Sigmoid colon (tissue), 7 donors: ENCODE measurements around the gene CCDC60. TPM values are rescaled to one million over a fixed set of nuclear protein-coding genes. Genes with fewer than 3 reads are reported as not detected.

Source experiments
- DNase-seq: peaks from one replicate; pipeline ENCODE4 v3.0.0-alpha.2; 2019
- H3K27ac ChIP-seq, 4 donors: fragments of 200-600 bp; sonication (generic); one replicate each; pipeline ENCODE4 v1.5.1; 2016 to 2019; ENCODE audit warnings: mild to moderate bottlenecking in 1 of 4
- H3K27me3 ChIP-seq, 3 donors: fragments of 200-600 bp; sonication (generic); one replicate each; pipeline ENCODE4 v1.5.1; 2019; ENCODE audit warnings: mild to moderate bottlenecking in 1 of 3
- H3K36me3 ChIP-seq, 4 donors: fragments of 200-600 bp; sonication (generic); one replicate each; pipeline ENCODE4 v1.5.1; 2016 to 2019
- H3K4me1 ChIP-seq, 4 donors: fragments of 200-600 bp; sonication (generic); one replicate each; pipeline ENCODE4 v1.5.1; 2017 to 2019
- H3K4me3 ChIP-seq, 4 donors: fragments of 200-600 bp; sonication (generic); one replicate each; pipeline ENCODE4 v1.5.1; 2017 to 2019; ENCODE audit warnings: mild to moderate bottlenecking in 2 of 4, moderate library complexity in 1 of 4
- H3K9me3 ChIP-seq, 4 donors: fragments of 200-600 bp in 3 of 4; sonication (generic) in 3 of 4; one replicate each; pipeline versions ENCODE4 v1.5.1 to v1.6.1; 2013 to 2019
- EP300 ChIP-seq, 4 donors: sonication (generic); formaldehyde crosslinking; IDR thresholded peaks; one replicate each; pipeline ENCODE4 v1.6.1; 2017; ENCODE audit warnings: antibody characterized with exemption in 4 of 4
- POLR2A ChIP-seq, 2 donors: fragments of 450-650 bp; IDR thresholded peaks; one replicate each; pipeline ENCODE4 v1.6.1; 2016; ENCODE audit warnings: antibody characterized with exemption in 2 of 2, mild to moderate bottlenecking in 2 of 2, moderate library complexity in 2 of 2
- POLR2AphosphoS5 ChIP-seq, 4 donors: sonication (generic); formaldehyde crosslinking; IDR thresholded peaks; one replicate each; pipeline ENCODE4 v1.6.1; 2017; ENCODE audit warnings: antibody characterized with exemption in 4 of 4
- WGBS, 2 donors: extraction: QIAGEN DNeasy Blood & Tissue Kit; methylation state at CpG; one replicate each; pipeline ENCODE4 v1.1.7; 2013; 5-methylcytosine and 5-hydroxymethylcytosine counted together
- intact Hi-C: fragments of 100-400 bp; cut with DNase I; formaldehyde crosslinking; loops from one replicate; pipeline ENCODE4 v1.15.1; 2023
- polyA plus RNA-seq, 3 donors: library from polyadenylated mRNA; stranded (reverse); fragments of 200-250 nt; gene quantifications; one replicate each; pipeline ENCODE4 v1.2.3, GENCODE V29; 2013
- total RNA-seq, 4 donors: library from RNA; depleted of rRNA; stranded (reverse); fragments of >200 nt; gene quantifications; one replicate each; pipeline ENCODE4 v1.1.0, GENCODE V29; 2016
- TF ChIP-seq, protein P1 (sequence below), 4 experiments: fragments of 450-650 bp in 3 of 4; fragments of 200-600 bp in 1 of 4; IDR thresholded peaks; one replicate each; pipeline ENCODE4 v1.5.1; 2016 to 2019; ENCODE audit warnings: antibody characterized with exemption in 4 of 4, mild to moderate bottlenecking in 3 of 4, moderate library complexity in 2 of 4
- donor health status: healthy with polysubstance abuse.
- donor health status: Bipolar disorder and iron deficiency.
- donor health status: healthy.

Gene CCDC60
- total and polyA plus RNA-seq, 7 donors, result 1.1 to 10.4 (median 1.6) TPM

GRCh38 chr12:119381471-119382235 lies 47.1 kb downstream of the CCDC60 start:
- Histone ChIP-seq H3K36me3 (no peaks in the 10 kb centered on the region), H3K4me3 (no peak overlapping the region), H3K27me3 (no peaks in the 10 kb centered on the region), H3K27ac (no peak overlapping the region), H3K4me1 (peaks cover 0 to 22% (median 7%) of the 10 kb centered on the region in 4 donors), H3K9me3 (no peaks in the 10 kb centered on the region)
- 30 to 60% methylated on average over 5 of the region's 5 CpGs for whole genome bisulfite sequencing, 2 donors
- intact Hi-C loops, result no loop called here
- TF ChIP-seq, protein P1, sequence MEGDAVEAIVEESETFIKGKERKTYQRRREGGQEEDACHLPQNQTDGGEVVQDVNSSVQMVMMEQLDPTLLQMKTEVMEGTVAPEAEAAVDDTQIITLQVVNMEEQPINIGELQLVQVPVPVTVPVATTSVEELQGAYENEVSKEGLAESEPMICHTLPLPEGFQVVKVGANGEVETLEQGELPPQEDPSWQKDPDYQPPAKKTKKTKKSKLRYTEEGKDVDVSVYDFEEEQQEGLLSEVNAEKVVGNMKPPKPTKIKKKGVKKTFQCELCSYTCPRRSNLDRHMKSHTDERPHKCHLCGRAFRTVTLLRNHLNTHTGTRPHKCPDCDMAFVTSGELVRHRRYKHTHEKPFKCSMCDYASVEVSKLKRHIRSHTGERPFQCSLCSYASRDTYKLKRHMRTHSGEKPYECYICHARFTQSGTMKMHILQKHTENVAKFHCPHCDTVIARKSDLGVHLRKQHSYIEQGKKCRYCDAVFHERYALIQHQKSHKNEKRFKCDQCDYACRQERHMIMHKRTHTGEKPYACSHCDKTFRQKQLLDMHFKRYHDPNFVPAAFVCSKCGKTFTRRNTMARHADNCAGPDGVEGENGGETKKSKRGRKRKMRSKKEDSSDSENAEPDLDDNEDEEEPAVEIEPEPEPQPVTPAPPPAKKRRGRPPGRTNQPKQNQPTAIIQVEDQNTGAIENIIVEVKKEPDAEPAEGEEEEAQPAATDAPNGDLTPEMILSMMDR (IDR thresholded peaks at IDR 0.05), result no peak
- TF ChIP-seq POLR2AphosphoS5 (IDR thresholded peaks at IDR 0.05), result no peak
- no peak for TF ChIP-seq POLR2A (IDR thresholded peaks at IDR 0.05)
- no peak for TF ChIP-seq EP300 (IDR thresholded peaks at IDR 0.05)
- DNase-seq, result no peak

DNA sequence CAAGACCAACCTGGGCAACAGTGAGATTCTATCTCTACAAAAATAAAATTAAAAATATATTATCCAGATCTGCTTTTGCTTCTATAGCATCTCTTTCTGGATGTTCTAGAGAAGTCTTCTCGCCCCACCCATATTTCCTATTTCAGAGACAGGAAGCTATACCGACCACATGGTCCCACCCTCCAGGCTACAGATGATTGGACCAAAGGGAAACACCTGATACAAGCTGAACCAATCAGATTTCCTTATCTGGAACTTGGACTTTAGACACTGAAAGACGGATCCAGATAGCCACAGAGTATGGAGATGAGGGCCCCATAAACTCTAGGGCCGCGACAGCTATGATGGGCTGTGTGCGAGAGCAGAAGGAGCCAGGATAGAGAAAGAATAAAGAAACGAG lies 48.7 kb downstream of the CCDC60 start:
- no peaks in the 10 kb centered on the region for H3K9me3 ChIP-seq
- peaks cover 0 to 27% (median 9%) of the 10 kb centered on the region in 4 donors for H3K4me1 ChIP-seq
- TF ChIP-seq POLR2A (IDR thresholded peaks at IDR 0.05) (no peak), EP300 (IDR thresholded peaks at IDR 0.05) (no peak), POLR2AphosphoS5 (IDR thresholded peaks at IDR 0.05) (no peak)
- TF ChIP-seq, protein P1 (IDR thresholded peaks at IDR 0.05), result no peak
- no peaks in the 10 kb centered on the region for H3K36me3 ChIP-seq
- 85 to 89% methylated on average over 7 of the region's 7 CpGs for WGBS, 2 donors
- no peaks in the 10 kb centered on the region for H3K27me3 ChIP-seq
- no peak overlapping the region for H3K27ac ChIP-seq
- no peak overlapping the region for H3K4me3 ChIP-seq
- intact Hi-C loops, result no loop called here
- DNase-seq, result no peak

GRCh38 chr12:119384340-119384739 lies 49.8 kb downstream of the CCDC60 start:
- TF ChIP-seq, protein P1 (IDR thresholded peaks at IDR 0.05), result no peak
- TF ChIP-seq POLR2A (IDR thresholded peaks at IDR 0.05), result no peak
- no peak for TF ChIP-seq EP300 (IDR thresholded peaks at IDR 0.05)
- TF ChIP-seq POLR2AphosphoS5 (IDR thresholded peaks at IDR 0.05), result no peak
- intact Hi-C loops, result no loop called here
- 87 to 91% methylated on average over 5 of the region's 5 CpGs for WGBS, 2 donors
- Histone ChIP-seq H3K4me1 (peaks cover 0 to 15% (median 5%) of the 10 kb centered on the region in 4 donors), H3K36me3 (no peaks in the 10 kb centered on the region), H3K4me3 (no peak overlapping the region), H3K27ac (no peak overlapping the region), H3K27me3 (no peaks in the 10 kb centered on the region), H3K9me3 (no peaks in the 10 kb centered on the region)
- DNase-seq, result no peak

- no peak for TF ChIP-seq POLR2A (IDR thresholded peaks at IDR 0.05)
- H3K9me3 ChIP-seq, result no peaks in the 10 kb centered on the region
- intact Hi-C loops, result no loop called here
- no peaks in the 10 kb centered on the region for H3K27me3 ChIP-seq
- WGBS, 2 donors, result 54 to 82% methylated on average over 3 of the region's 3 CpGs
- H3K4me3 ChIP-seq, result no peak overlapping the region
- H3K4me1 ChIP-seq, result peaks cover 0 to 12% (median 5%) of the 10 kb centered on the region in 4 donors
- no peak overlapping the region for H3K27ac ChIP-seq
- no peak for DNase-seq
- no peaks in the 10 kb centered on the region for H3K36me3 ChIP-seq
Observed at GRCh38 chr12:119385659-119386058, 51.1 kb downstream of the CCDC60 start.

- TF ChIP-seq, protein P1 (IDR thresholded peaks at IDR 0.05), result no peak
- TF ChIP-seq POLR2AphosphoS5 (IDR thresholded peaks at IDR 0.05) (no peak), EP300 (IDR thresholded peaks at IDR 0.05) (no peak)
- DNase-seq, result no peak
- Histone ChIP-seq H3K4me3 (no peak overlapping the region), H3K36me3 (no peaks in the 10 kb centered on the region), H3K4me1 (peaks cover 0 to 12% (median 5%) of the 10 kb centered on the region in 4 donors), H3K9me3 (no peaks in the 10 kb centered on the region), H3K27ac (no peak overlapping the region), H3K27me3 (no peaks in the 10 kb centered on the region)
- intact Hi-C loops, result no loop called here
Observed at GRCh38 chr12:119389687-119390086, 55.2 kb downstream of the CCDC60 start.
